Measurements from ENCODE around the gene WDR27.
"Not testable (repeated sequence)": the region's sequence is repeated elsewhere in the genome, so short reads cannot be mapped to it uniquely, and the experiment has no call there.

WDR27 gene

GRCh38 chr6:169518451-169518850 is 183.4 kb downstream of the WDR27 start:
- TF ChIP-seq CTCF (IDR thresholded peaks at IDR 0.05; ENCODE audit: borderline replicate concordance, insufficient read depth, low read depth, low read length) = no peak
- H3K4me3 ChIP-seq (ENCODE audit: low read depth, low read length) = no peak overlapping the region

- no peak for TF ChIP-seq CTCF (IDR thresholded peaks at IDR 0.05; ENCODE audit: borderline replicate concordance, insufficient read depth, low read depth, low read length)
- no peak overlapping the region for H3K4me3 ChIP-seq (ENCODE audit: low read depth, low read length)
Measured at GRCh38 chr6:169513478-169514193, 188.2 kb downstream of the WDR27 start.

- not testable (repeated sequence) for H3K4me3 ChIP-seq (ENCODE audit: low read depth, low read length)
Measured at GRCh38 chr6:169511785-169512184, 190.0 kb downstream of the WDR27 start.

GRCh38 chr6:169510871-169511270 is 191.0 kb downstream of the WDR27 start:
- TF ChIP-seq CTCF (IDR thresholded peaks at IDR 0.05; ENCODE audit: borderline replicate concordance, insufficient read depth, low read depth, low read length) = no peak

GRCh38 chr6:169508452-169508851 is 193.4 kb downstream of the WDR27 start:
- no peak overlapping the region for H3K4me3 ChIP-seq (ENCODE audit: low read depth, low read length)
- TF ChIP-seq CTCF (IDR thresholded peaks at IDR 0.05; ENCODE audit: borderline replicate concordance, insufficient read depth, low read depth, low read length) = no peak

More at GRCh38 chr6:169510871-169511270, 191.0 kb downstream of the WDR27 start:
- H3K4me3 ChIP-seq (ENCODE audit: low read depth, low read length) = no peak overlapping the region

- H3K4me3 ChIP-seq (ENCODE audit: low read depth, low read length) = no peak overlapping the region
- no peak for TF ChIP-seq CTCF (IDR thresholded peaks at IDR 0.05; ENCODE audit: borderline replicate concordance, insufficient read depth, low read depth, low read length)
Measured at GRCh38 chr6:169503422-169504152, 198.2 kb downstream of the WDR27 start.

GRCh38 chr6:169502445-169502844 is 199.4 kb downstream of the WDR27 start:
- TF ChIP-seq CTCF (IDR thresholded peaks at IDR 0.05; ENCODE audit: borderline replicate concordance, insufficient read depth, low read depth, low read length) = no peak
- H3K4me3 ChIP-seq (ENCODE audit: low read depth, low read length) = no peak overlapping the region

Measured in GM12875 (cell line).